Panc1 (cell line): ENCODE results near the gene RPAP3. TPM values are rescaled to one million over a fixed set of nuclear protein-coding genes. Genes with fewer than 3 reads are reported as not detected.

Source experiments
- ATAC-seq: fragments of 200-7000 bp; cut with Tn5 transposase; 2 replicates; pipeline ENCODE4 v1.9.1; 2020; ENCODE audit warnings: mild to moderate bottlenecking, moderate library complexity
- BruUV-seq: library from RNA; stranded (reverse); fragments of 400-500 nt; replicated peaks from 2 replicates; lab custom pipeline; 2021; lab: Mats Ljungman, UMichigan
- CTCF ChIA-PET: fragments of 300-600 bp; sonication (Branson Sonifier 250); formaldehyde crosslinking; loops from one replicate; lab custom pipeline; 2022; ENCODE audit warnings: antibody characterized with exemption; lab: Charles Lee
- POLR2A ChIA-PET: fragments of 300-600 bp; sonication (Branson Sonifier 250); formaldehyde crosslinking; loops from one replicate; lab custom pipeline; 2022; ENCODE audit warnings: antibody characterized with exemption; lab: Charles Lee
- DNase-seq: peaks from one replicate; pipeline ENCODE4 v3.0.0-alpha.2; 2010; ENCODE audit warnings: low read depth, low spot score
- H3K27ac ChIP-seq: 2 replicates; pipeline ENCODE4 v1.5.1; 2011; ENCODE audit warnings: mild to moderate bottlenecking, low read length, inconsistent platforms
- H3K27me3 ChIP-seq: fragments of 200-500 bp; sonication (Bioruptor generic); 2 replicates; pipeline ENCODE4 v1.6.0; 2014; ENCODE audit warnings: low read length, inconsistent platforms; ENCODE audit not compliant: control insufficient read depth, insufficient read depth
- H3K36me3 ChIP-seq: fragments of 200-500 bp; sonication (Bioruptor generic); 2 replicates; pipeline ENCODE4 v1.5.1; 2014; ENCODE audit warnings: inconsistent platforms, mild to moderate bottlenecking, low read length, moderate library complexity; ENCODE audit not compliant: control insufficient read depth, insufficient read depth
- H3K4me1 ChIP-seq: 2 replicates; pipeline ENCODE4 v1.5.1; 2011; ENCODE audit warnings: inconsistent platforms, mild to moderate bottlenecking, low read length, moderate library complexity; ENCODE audit not compliant: control insufficient read depth, insufficient read depth
- H3K4me3 ChIP-seq, 2 experiments: 2 replicates each; pipeline ENCODE4 v1.5.1; 2011 to 2012; ENCODE audit warnings: low read depth in 2 of 2, low read length in 2 of 2, mild to moderate bottlenecking in 2 of 2, inconsistent platforms in 1 of 2, moderate library complexity in 1 of 2
- H3K9me3 ChIP-seq: fragments of 200-500 bp; sonication (Bioruptor generic); 2 replicates; pipeline ENCODE4 v1.5.1; 2014; ENCODE audit warnings: low read depth, mild to moderate bottlenecking, inconsistent platforms, low read length, moderate library complexity; ENCODE audit not compliant: control insufficient read depth, insufficient read depth
- POLR2AphosphoS5 ChIP-seq: IDR thresholded peaks from 2 replicates; pipeline ENCODE4 v1.6.1; 2012; ENCODE audit warnings: mild to moderate bottlenecking, low read depth, low read length, moderate library complexity
- SIN3A ChIP-seq: IDR thresholded peaks from 2 replicates; pipeline ENCODE4 v1.6.1; 2012; ENCODE audit warnings: low read depth, mild to moderate bottlenecking, low read length, moderate library complexity, borderline replicate concordance; ENCODE audit not compliant: insufficient read depth
- TCF7L2 ChIP-seq: IDR thresholded peaks from 2 replicates; pipeline ENCODE4 v1.6.1; 2011; ENCODE audit warnings: mild to moderate bottlenecking, low read depth, low read length, inconsistent platforms
- in situ Hi-C: cut with HindIII; loops from 2 replicates; pipeline ENCODE4 v1.10.0; 2016; ENCODE audit warnings: low sequenced_read_pairs, low pct_unique_long_range_greater_than_20kb
- intact Hi-C: fragments of 100-400 bp; cut with micrococcal nuclease; formaldehyde crosslinking; loops from one replicate; pipeline ENCODE4 v1.10.0; 2022; ENCODE audit not compliant: unreplicated experiment
- total RNA-seq: library from RNA; stranded (reverse); gene quantifications from one replicate; pipeline ENCODE4 v1.2.1, GENCODE V29; 2021; ENCODE audit not compliant: unreplicated experiment
- TF ChIP-seq, protein P1 (sequence below): fragments of 450-650 bp; IDR thresholded peaks from 2 replicates; pipeline ENCODE4 v1.5.1; 2017; ENCODE audit warnings: mild to moderate bottlenecking
- TF ChIP-seq, protein P2 (sequence below), 2 experiments: IDR thresholded peaks; 2 replicates each; pipeline ENCODE4 v1.6.1; 2011 to 2012; ENCODE audit warnings: low read depth in 2 of 2, control low read depth in 1 of 2, low read length in 1 of 2, mild to moderate bottlenecking in 1 of 2, moderate library complexity in 1 of 2; ENCODE audit not compliant: insufficient read depth in 1 of 2

RPAP3 gene
- total RNA-seq, 1 experiment from 2014 or later = 47.3 TPM

DNA sequence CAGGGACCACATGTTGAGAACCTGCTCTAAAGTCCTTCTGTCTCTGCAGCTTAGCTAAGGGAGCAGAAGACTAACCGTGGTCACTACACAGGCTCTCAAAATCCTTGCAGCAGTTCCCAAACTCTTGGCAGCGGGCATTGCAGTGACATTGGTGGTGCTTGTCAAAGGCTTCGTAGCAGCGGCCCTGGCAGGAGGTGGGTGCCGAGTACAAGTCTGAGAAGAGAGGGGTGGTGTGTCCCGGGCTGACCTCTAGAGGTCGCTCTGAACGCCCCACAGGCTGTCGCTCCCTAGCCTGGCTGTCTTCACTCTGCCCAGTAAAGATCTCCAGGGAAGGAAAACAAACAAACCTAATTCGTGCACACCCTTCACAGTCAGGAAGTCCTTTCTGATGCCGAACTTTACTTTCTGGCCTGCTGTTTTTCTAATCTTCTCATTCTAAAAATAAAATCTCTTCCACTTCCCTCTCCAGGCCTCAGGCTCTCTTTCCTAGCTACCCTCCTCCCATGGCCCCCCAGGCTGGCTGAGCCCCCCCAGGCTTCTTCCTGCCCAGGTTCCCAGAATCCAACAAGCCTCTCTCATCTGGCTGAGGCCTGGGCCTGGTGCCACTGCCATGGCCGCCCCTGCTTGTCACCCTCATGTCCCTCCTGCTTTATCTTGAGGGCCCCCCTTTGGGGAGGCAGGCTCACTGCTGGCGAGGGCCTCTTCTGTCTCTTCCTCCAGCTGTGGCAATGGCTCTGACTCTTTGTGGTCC is 11.8 kb upstream of the RPAP3 start:
- Histone ChIP-seq H3K4me3 (no peak overlapping the region), H3K4me1 (peaks cover 3% of the 10 kb centered on the region; the same call in 1 of the 2 replicates), H3K36me3 (no peaks in the 10 kb centered on the region), H3K9me3 (no peaks in the 10 kb centered on the region), H3K27me3 (no peaks in the 10 kb centered on the region), H3K27ac (no peak overlapping the region)
- POLR2A ChIA-PET = no interaction called here
- TF ChIP-seq TCF7L2 = no peak
- TF ChIP-seq, protein P1, sequence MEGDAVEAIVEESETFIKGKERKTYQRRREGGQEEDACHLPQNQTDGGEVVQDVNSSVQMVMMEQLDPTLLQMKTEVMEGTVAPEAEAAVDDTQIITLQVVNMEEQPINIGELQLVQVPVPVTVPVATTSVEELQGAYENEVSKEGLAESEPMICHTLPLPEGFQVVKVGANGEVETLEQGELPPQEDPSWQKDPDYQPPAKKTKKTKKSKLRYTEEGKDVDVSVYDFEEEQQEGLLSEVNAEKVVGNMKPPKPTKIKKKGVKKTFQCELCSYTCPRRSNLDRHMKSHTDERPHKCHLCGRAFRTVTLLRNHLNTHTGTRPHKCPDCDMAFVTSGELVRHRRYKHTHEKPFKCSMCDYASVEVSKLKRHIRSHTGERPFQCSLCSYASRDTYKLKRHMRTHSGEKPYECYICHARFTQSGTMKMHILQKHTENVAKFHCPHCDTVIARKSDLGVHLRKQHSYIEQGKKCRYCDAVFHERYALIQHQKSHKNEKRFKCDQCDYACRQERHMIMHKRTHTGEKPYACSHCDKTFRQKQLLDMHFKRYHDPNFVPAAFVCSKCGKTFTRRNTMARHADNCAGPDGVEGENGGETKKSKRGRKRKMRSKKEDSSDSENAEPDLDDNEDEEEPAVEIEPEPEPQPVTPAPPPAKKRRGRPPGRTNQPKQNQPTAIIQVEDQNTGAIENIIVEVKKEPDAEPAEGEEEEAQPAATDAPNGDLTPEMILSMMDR = peak; percentile 79
- TF ChIP-seq, protein P2, sequence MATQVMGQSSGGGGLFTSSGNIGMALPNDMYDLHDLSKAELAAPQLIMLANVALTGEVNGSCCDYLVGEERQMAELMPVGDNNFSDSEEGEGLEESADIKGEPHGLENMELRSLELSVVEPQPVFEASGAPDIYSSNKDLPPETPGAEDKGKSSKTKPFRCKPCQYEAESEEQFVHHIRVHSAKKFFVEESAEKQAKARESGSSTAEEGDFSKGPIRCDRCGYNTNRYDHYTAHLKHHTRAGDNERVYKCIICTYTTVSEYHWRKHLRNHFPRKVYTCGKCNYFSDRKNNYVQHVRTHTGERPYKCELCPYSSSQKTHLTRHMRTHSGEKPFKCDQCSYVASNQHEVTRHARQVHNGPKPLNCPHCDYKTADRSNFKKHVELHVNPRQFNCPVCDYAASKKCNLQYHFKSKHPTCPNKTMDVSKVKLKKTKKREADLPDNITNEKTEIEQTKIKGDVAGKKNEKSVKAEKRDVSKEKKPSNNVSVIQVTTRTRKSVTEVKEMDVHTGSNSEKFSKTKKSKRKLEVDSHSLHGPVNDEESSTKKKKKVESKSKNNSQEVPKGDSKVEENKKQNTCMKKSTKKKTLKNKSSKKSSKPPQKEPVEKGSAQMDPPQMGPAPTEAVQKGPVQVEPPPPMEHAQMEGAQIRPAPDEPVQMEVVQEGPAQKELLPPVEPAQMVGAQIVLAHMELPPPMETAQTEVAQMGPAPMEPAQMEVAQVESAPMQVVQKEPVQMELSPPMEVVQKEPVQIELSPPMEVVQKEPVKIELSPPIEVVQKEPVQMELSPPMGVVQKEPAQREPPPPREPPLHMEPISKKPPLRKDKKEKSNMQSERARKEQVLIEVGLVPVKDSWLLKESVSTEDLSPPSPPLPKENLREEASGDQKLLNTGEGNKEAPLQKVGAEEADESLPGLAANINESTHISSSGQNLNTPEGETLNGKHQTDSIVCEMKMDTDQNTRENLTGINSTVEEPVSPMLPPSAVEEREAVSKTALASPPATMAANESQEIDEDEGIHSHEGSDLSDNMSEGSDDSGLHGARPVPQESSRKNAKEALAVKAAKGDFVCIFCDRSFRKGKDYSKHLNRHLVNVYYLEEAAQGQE (IDR thresholded peaks at IDR 0.05; ENCODE audit: insufficient read depth in 1 of 2, low read depth in 2 of 2, low read length in 1 of 2) = no peak
- TF ChIP-seq POLR2AphosphoS5 = no peak
- TF ChIP-seq SIN3A = no peak
- in situ Hi-C loops = no loop called here
- no TSS peak for BruUV-seq
- intact Hi-C loops = loop anchor here (10.0 kb wide), 1 partner anchor 117 kb away; no protein-coding TSS in a partner anchor
- DNase-seq = no peak
- CTCF ChIA-PET = interaction anchor here (0.9 kb wide), 1 partner anchor 121 kb away, joined by 4 read pairs; no protein-coding TSS in a partner anchor
- peak; percentile 80 for ATAC-seq

DNA sequence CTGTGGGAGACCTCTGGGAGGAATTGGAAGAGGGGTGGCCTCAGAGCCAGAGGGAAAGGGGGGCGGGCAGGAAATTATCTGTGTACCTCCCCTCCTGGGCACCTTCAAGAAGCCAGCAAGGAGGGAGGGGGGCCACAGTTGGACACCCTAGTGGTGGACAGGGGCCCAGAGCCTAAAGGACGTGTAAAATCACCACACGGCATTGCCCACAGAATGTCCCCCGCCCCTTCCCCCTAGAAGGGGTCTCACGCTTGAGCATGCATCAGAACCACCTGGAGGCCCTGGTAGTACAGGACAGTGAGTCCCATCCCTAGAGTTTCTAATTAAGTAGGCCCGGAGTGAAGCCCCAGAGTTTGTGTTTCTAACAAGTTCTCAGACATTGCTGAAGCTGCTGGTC is 11.2 kb upstream of the RPAP3 start:
- POLR2A ChIA-PET = no interaction called here
- DNase-seq (no peak), ATAC-seq (no peak)
- no peak overlapping the region for H3K27ac ChIP-seq
- in situ Hi-C loops = no loop called here
- no TSS peak for BruUV-seq
- H3K9me3 ChIP-seq = no peaks in the 10 kb centered on the region
- no peak for TF ChIP-seq TCF7L2
- no peak for TF ChIP-seq POLR2AphosphoS5
- TF ChIP-seq, protein P2 (IDR thresholded peaks at IDR 0.05; ENCODE audit: insufficient read depth in 1 of 2, low read depth in 2 of 2, low read length in 1 of 2) = no peak
- TF ChIP-seq, protein P1 = no peak
- no peak for TF ChIP-seq SIN3A
- no peaks in the 10 kb centered on the region for H3K36me3 ChIP-seq
- H3K4me1 ChIP-seq = peaks cover 3% of the 10 kb centered on the region; the same call in 1 of the 2 replicates
- CTCF ChIA-PET = interaction anchor here (0.9 kb wide), 1 partner anchor 122 kb away, joined by 4 read pairs; no protein-coding TSS in a partner anchor
- no peak overlapping the region for H3K4me3 ChIP-seq
- no peaks in the 10 kb centered on the region for H3K27me3 ChIP-seq
- intact Hi-C loops = loop anchor here (10.0 kb wide), 1 partner anchor 118 kb away; no protein-coding TSS in a partner anchor
